Raji (cell line): ENCODE data around the gene S100Z.

Experiments used
- POLR2A ChIP-seq: IDR thresholded peaks from 2 replicates; pipeline ENCODE4 v1.6.1; 2011; ENCODE audit warnings: low read depth, low read length, control low read depth; ENCODE audit not compliant: insufficient read depth

S100Z gene

GRCh38 chr5:76859591-76860247, 9.9 kb downstream of the S100Z start:
- TF ChIP-seq POLR2A: no peak

DNA sequence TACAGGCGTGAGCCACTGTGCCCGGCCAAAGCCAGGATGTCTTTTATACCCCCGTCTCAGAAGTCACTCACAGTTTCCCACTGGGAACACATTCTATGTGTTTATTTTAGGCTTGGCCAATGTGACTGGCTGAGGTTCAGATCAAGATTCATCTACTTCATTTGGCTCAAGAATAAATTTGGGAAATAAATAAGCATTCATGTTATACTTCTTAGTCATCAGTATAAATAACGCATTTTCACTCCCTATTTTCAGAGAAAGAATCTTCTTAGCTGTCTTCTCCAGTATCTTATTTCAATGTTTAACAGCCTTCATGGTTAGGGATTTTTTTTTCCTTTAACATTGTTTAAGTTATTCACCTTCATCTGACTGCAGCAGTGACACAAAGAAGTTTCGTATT, 11.8 kb downstream of the S100Z start:
- TF ChIP-seq POLR2A: no peak

DNA sequence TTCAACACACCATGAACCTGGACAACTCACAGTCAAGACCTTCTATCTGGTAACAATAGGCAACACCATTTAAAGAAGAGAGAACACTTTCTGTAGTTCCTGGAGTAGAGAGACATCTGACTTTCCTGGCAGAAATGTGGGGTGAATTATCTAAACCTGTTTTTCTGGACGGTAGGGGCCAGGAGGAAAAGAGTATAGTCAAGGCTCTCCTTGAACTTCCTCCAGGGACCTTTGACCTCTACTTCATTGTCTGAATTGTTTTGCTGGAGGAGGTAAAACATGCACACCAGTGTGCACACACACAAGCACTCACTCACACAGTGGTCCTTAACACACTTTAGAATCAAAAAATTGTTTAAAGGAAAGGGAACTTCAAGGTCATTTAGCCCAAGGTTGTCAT, 13.2 kb downstream of the S100Z start:
- TF ChIP-seq POLR2A: no peak

GRCh38 chr5:76866503-76866902, 16.7 kb downstream of the S100Z start:
- no peak for TF ChIP-seq POLR2A

DNA sequence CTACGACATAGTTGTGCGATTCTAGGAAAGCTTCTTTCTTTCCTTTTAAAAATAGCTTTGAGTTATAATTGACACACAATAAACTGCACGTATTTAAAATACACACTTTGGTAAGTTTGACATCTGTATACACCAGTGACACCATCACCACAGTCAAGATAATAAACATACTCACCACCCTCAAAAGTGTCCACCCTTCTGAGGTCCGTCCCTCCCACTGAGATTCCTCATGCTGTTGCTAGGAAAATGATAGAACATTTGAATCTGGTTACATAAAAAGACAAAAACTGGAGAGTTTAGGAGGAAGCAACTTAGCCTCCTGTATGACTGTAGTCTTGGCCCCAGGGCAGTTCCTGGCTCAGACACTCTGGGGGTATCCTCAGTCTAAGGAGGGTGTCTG, 17.2 kb downstream of the S100Z start:
- no peak for TF ChIP-seq POLR2A

DNA sequence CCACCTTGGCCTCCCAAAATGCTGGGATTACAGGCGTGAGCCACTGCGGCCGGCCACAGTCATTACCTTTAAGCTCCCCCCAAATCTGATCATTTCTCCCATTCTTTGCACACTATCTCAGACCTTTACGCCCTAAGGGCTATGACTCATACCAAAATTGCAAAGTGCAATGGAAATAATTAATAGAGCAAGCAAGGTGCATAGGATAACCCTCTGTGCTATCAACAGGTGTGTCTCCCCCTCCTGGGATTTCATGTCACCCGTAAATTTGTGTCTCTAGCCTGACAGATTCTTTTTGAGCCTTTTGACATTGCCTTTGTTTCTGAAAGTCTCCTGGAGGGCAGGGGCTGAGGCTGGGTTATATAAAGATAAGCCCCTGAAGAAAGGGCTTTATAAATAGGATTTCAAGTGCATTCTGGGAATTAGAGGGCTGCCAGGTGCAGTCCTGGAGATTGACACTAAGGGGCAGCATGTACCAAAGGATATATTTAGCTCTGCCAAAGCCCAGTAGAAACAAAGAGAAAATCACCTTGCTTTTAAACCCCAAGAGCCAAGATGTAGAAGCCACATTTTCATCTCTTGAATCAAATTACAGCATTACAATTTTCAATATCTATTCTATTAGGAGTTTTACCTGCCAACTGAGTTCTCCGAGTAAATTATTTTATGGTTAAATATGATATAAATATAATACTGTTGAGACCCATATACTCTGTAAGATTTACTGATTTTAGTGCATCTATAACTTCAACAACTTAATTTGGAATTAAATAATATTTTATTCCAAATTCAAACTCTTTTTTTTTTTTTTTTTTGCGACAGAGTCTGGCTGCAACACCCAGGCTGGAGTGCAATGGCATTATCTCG, 18.2 kb downstream of the S100Z start:
- TF ChIP-seq POLR2A: no peak

GRCh38 chr5:76870046-76870445, 20.2 kb downstream of the S100Z start:
- TF ChIP-seq POLR2A: no peak

GRCh38 chr5:76874088-76874581, 24.3 kb downstream of the S100Z start:
- TF ChIP-seq POLR2A: no peak

DNA sequence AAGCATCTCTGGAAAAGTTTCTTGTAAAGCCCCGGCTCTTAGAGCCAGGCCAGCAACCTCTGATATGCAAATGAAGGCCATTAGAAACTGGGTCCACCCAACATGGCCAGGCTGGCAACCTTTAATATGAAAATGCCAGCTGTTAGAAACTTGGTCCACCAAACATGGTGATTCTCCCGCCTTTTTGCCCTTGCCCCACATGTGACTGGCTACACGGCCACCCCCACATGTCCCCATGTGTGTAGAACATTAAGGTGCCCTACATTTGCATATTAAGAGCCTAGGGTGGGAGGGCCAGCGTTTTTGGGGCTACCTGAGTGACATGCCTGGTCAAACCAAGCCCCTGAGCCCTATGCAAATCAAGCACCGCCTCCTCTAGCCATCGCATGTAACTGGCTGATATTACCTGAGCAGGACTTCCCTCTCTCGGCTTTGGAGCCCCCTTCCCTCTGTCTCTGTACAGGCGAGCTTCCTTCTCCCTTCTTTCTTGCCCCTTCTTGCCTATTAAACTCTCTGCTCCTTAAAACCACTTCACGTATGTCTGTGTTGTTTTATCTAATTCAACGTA, 39.0 kb downstream of the S100Z start:
- TF ChIP-seq POLR2A: no peak

GRCh38 chr5:76893294-76893693, 43.5 kb downstream of the S100Z start:
- no peak for TF ChIP-seq POLR2A

GRCh38 chr5:76896196-76896595, 46.4 kb downstream of the S100Z start:
- no peak for TF ChIP-seq POLR2A

DNA sequence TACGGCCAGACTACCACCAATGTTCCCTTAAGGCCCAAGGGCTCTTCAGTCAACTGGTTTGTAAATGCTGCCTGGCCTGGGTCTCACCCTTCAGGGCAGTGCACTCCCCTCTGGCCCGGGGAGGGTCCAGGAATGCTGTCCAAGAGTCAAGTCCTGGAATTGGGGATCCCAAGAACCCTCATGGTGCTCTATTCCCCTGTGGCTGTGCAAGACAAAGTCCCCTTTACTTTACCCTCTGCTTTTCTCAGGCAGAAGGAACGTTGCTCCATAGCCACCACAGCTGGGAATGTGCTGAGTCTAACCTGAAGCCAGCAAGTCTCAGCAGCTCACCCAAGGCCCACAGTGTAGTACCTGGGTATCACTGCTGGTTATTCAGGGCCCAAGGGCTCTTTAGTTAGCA, 51.7 kb downstream of the S100Z start:
- TF ChIP-seq POLR2A: no peak

- TF ChIP-seq POLR2A: no peak
Observed at GRCh38 chr5:76908166-76908565, 58.4 kb downstream of the S100Z start.

- TF ChIP-seq POLR2A: no peak
Observed at GRCh38 chr5:76918539-76918938, 68.7 kb downstream of the S100Z start.

GRCh38 chr5:76920491-76920890, 70.7 kb downstream of the S100Z start:
- TF ChIP-seq POLR2A: no peak
